A673 (cell line): ENCODE data around the gene GALNTL6. TPM values are rescaled to one million over a fixed set of nuclear protein-coding genes. Genes with fewer than 3 reads are reported as not detected.
A peak's percentile ranks its signal among the peaks of the same experiment; 100 is the strongest.

ENCODE experiments used
- BruUV-seq: library from RNA; stranded (reverse); fragments of 400-500 nt; replicated peaks from 2 replicates; lab custom pipeline; 2021; lab: Mats Ljungman, UMichigan
- CTCF ChIA-PET: fragments of 300-600 bp; sonication (Branson Sonifier 250); formaldehyde crosslinking; loops from one replicate; lab custom pipeline; 2022; ENCODE audit warnings: antibody characterized with exemption; lab: Charles Lee
- POLR2A ChIA-PET: fragments of 300-600 bp; sonication (Branson Sonifier 250); formaldehyde crosslinking; loops from one replicate; lab custom pipeline; 2022; ENCODE audit warnings: antibody characterized with exemption; ENCODE audit not compliant: low non-redundant PET; lab: Charles Lee
- DNase-seq: peaks from one replicate; pipeline ENCODE4 v3.0.0-alpha.2; 2015; ENCODE audit warnings: low spot score
- H3K27ac ChIP-seq: fragments of 200-600 bp; sonication (generic); 2 replicates; pipeline ENCODE4 v1.5.1; 2016; ENCODE audit warnings: mixed run types, low read depth, mild to moderate bottlenecking, mixed read lengths, antibody characterized with exemption, low read length; ENCODE audit not compliant: poor library complexity, severe bottlenecking
- H3K27me3 ChIP-seq: fragments of 200-600 bp; sonication (generic); replicated peaks from 2 replicates; pipeline ENCODE4 v1.6.1; 2017; ENCODE audit warnings: mixed run types, low read depth, mild to moderate bottlenecking, mixed read lengths, antibody characterized with exemption, low read length; ENCODE audit not compliant: insufficient read depth, poor library complexity
- H3K36me3 ChIP-seq: fragments of 200-600 bp; sonication (generic); 2 replicates; pipeline ENCODE4 v1.6.1; 2016; ENCODE audit warnings: mixed run types, mild to moderate bottlenecking, mixed read lengths, antibody characterized with exemption, low read length; ENCODE audit not compliant: insufficient read depth, poor library complexity, severe bottlenecking
- H3K4me1 ChIP-seq: fragments of 200-600 bp; sonication (generic); 2 replicates; pipeline ENCODE4 v1.6.1; 2017; ENCODE audit warnings: mixed run types, mild to moderate bottlenecking, mixed read lengths, antibody characterized with exemption, low read length; ENCODE audit not compliant: insufficient read depth, poor library complexity, severe bottlenecking
- H3K4me3 ChIP-seq: fragments of 200-600 bp; sonication (generic); 2 replicates; pipeline ENCODE4 v1.5.1; 2016; ENCODE audit warnings: low read depth, mixed run types, mild to moderate bottlenecking, mixed read lengths, low read length; ENCODE audit not compliant: poor library complexity, severe bottlenecking
- H3K9me3 ChIP-seq: fragments of 200-600 bp; sonication (generic); 2 replicates; pipeline ENCODE4 v1.6.1; 2016; ENCODE audit warnings: mixed run types, low read depth, mild to moderate bottlenecking, mixed read lengths, antibody characterized with exemption, low read length; ENCODE audit not compliant: poor library complexity, severe bottlenecking
- EZH2 ChIP-seq: fragments of 200-600 bp; sonication (generic); IDR thresholded peaks from 2 replicates; pipeline ENCODE4 v1.6.1; 2017; ENCODE audit warnings: borderline replicate concordance, low read depth, mild to moderate bottlenecking, mixed read lengths, antibody characterized with exemption, low read length; ENCODE audit not compliant: poor library complexity, severe bottlenecking
- intact Hi-C: fragments of 100-400 bp; cut with micrococcal nuclease; formaldehyde crosslinking; loops from one replicate; pipeline ENCODE4 v1.10.0; 2022; ENCODE audit not compliant: unreplicated experiment
- total RNA-seq: library from RNA; stranded (reverse); gene quantifications from 2 replicates; pipeline ENCODE4 v1.2.3, GENCODE V29; 2021
- TF ChIP-seq, protein P1 (sequence below): fragments of 300-800, 200-600 bp; sonication (generic); conservative IDR thresholded peaks from 2 replicates; pipeline ENCODE4 v1.5.1; 2017; ENCODE audit warnings: low read depth, mild to moderate bottlenecking, antibody characterized with exemption, low read length, moderate library complexity, mixed read lengths

Gene GALNTL6
- total RNA-seq, 1 experiment from 2014 or later = 0.30 TPM

DNA sequence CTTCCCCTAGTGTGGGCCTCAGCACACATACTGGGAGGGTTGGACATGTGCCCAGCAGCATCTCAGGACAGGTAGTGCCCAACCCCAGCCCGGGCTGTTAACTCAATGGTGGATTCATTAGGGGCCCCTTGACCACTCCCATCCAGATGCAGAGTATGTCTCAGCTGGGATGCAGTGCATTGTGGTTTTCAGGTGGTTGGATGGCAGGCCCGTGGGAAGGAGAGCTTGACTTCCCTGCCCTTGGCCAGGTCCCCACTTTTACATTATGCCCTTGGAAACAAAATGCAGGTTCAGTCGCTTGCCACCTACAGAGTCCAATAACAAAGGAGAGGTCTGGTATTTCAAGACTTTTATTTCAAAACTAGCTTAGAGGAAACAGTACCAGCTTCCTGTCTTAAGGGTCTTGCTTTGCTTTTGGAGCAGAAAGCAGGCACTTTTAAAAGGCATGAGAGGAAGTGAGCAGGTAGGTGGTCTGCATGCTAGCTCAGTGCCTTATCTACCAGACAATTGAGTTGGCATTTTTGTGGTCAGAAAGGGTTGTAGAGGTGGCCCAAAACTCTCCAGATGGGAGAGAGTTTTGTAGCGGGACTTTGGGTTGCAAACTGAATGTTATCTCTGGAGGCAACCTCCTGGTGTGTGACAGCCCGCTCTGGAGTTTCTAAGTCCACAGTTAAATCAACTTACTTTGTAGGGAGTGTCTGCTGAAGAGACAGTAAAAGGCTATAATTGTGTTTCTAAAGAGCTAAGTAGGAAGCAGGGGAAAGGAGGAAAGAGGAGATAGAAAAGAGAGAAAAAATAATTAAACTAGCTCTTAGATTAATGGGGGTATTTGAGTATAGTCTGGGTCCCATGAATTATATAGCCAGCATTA lies 171.0 kb downstream of the GALNTL6 start:
- intact Hi-C loops = no loop called here
- no peak overlapping the region for H3K27ac ChIP-seq
- BruUV-seq = no TSS peak
- H3K4me3 ChIP-seq = no peak overlapping the region
- H3K36me3 ChIP-seq = no peaks in the 10 kb centered on the region
- no peak for TF ChIP-seq EZH2
- TF ChIP-seq, protein P1, sequence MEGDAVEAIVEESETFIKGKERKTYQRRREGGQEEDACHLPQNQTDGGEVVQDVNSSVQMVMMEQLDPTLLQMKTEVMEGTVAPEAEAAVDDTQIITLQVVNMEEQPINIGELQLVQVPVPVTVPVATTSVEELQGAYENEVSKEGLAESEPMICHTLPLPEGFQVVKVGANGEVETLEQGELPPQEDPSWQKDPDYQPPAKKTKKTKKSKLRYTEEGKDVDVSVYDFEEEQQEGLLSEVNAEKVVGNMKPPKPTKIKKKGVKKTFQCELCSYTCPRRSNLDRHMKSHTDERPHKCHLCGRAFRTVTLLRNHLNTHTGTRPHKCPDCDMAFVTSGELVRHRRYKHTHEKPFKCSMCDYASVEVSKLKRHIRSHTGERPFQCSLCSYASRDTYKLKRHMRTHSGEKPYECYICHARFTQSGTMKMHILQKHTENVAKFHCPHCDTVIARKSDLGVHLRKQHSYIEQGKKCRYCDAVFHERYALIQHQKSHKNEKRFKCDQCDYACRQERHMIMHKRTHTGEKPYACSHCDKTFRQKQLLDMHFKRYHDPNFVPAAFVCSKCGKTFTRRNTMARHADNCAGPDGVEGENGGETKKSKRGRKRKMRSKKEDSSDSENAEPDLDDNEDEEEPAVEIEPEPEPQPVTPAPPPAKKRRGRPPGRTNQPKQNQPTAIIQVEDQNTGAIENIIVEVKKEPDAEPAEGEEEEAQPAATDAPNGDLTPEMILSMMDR = no peak
- no peaks in the 10 kb centered on the region for H3K9me3 ChIP-seq
- POLR2A ChIA-PET = no interaction called here
- DNase-seq = peak; percentile 80
- no peaks in the 10 kb centered on the region for H3K27me3 ChIP-seq
- peaks cover 10% of the 10 kb centered on the region for H3K4me1 ChIP-seq
- CTCF ChIA-PET = no interaction called here

DNA sequence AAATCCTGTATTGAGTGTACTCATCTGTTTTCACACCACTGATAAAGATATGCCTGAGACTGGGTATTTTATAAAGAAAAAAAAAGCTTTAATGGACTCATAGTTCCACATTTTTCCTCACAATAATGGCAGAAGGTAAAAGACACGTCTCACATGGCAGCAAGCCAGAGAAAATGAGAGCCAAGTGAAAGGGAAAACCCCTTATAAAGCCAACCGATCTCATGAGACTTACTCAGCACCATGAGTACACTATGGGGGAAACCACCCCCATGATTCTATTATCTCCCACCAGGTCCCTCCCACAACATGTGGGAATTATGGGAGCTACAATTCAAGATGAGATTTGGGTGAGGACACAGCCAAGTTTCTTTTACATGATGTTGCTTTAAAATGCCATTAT lies 171.9 kb downstream of the GALNTL6 start:
- H3K36me3 ChIP-seq = no peaks in the 10 kb centered on the region
- no peaks in the 10 kb centered on the region for H3K9me3 ChIP-seq
- no peak overlapping the region for H3K27ac ChIP-seq
- peaks cover 10% of the 10 kb centered on the region for H3K4me1 ChIP-seq
- H3K27me3 ChIP-seq = no peaks in the 10 kb centered on the region
- ChIA-PET CTCF (no interaction called here), POLR2A (no interaction called here)
- TF ChIP-seq, protein P1 = no peak
- no peak for TF ChIP-seq EZH2
- H3K4me3 ChIP-seq = no peak overlapping the region
- intact Hi-C loops = no loop called here
- no TSS peak for BruUV-seq
- DNase-seq = peak; percentile 39

DNA sequence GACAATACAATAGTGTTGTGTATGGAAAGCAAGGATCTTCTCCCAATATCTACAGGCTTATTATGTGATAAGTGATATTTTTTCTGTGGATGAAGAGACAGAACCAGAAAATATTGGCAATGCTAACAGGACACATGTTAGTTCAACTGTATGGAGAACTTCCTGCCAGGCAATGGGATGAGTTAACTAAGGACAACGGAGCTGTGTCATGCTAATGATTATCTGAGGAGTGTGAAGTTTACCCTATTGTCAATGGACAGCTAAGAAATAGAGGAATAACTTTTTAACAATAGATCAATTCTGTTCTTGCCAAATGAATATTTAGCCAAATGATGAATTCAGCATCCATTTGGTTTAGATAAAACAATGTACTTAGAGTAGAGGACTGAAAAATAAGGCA lies 180.0 kb downstream of the GALNTL6 start:
- Histone ChIP-seq H3K9me3 (peaks cover 6% of the 10 kb centered on the region), H3K27ac (no peak overlapping the region), H3K4me3 (no peak overlapping the region), H3K4me1 (peaks cover 6% of the 10 kb centered on the region), H3K27me3 (no peaks in the 10 kb centered on the region), H3K36me3 (no peaks in the 10 kb centered on the region)
- DNase-seq = no peak
- intact Hi-C loops = no loop called here
- no TSS peak for BruUV-seq
- CTCF ChIA-PET = interaction anchor here (1.2 kb wide), 1 partner anchor 41 kb away, joined by 3 read pairs; no protein-coding TSS in a partner anchor
- TF ChIP-seq, protein P1 = no peak
- no peak for TF ChIP-seq EZH2
- POLR2A ChIA-PET = no interaction called here
